HG02870 (cell line): ENCODE data around the gene POLR2J.
A peak's percentile ranks its signal among the peaks of the same experiment; 100 is the strongest.
"Not testable (repeated sequence)": the region's sequence is repeated elsewhere in the genome, so short reads cannot be mapped to it uniquely, and the experiment has no call there.

ENCODE experiments used
- ATAC-seq: cut with Tn5 transposase; IDR thresholded peaks from one replicate; pipeline ENCODE4 v1.9.1; 2021; ENCODE audit warnings: mild to moderate bottlenecking, moderate library complexity; ENCODE audit not compliant: unreplicated experiment

POLR2J gene

DNA sequence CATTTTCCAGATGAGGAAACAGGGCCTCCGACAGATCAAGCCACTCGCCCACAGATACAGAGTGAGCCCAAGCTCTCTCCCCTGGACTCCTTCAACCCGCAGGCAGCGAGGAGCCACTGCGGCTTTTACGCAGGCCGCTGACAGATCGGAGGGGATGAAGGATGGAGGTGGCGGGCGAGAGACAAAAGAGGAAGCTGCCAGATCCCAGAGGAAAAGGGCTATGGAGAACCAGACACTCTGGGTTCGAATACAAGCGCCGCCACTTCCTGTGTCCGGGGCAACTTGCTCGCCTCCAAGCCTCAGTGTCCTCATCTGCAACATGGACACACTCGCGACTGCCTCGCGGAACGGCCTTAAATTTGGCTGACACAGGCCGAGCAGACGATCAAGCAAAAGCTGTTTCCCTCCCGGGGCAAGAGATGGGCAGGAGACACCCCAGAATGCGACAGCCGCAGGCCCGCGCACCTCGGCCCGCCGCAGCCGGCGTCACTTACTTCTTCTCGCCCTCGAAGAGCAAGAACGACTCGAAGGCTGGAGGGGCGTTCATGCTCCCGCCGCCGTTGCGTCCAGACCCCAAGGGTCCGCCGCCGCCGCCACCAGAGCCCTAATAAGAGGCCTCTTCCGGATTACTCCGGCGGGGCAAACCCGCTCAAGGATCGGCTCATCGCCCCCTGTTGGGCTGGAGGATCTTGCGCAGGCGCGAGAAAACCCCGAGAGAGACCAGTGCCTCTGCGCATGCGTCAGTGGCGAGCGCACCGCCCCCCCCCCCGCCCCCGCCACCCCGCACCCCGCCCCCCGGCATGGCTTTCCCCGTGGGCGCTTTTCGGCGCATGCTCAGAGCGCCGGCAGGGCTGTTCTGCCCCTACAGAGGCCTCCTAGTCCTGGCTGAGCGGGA is at the start of gene POLR2J:
Gene POLR2J, minus strand, starts transcription at position 609 of the 895 bp plus-strand sequence. Its CDS starts 62 bp downstream, at position 547.
- ATAC-seq: peak; percentile 87

DNA sequence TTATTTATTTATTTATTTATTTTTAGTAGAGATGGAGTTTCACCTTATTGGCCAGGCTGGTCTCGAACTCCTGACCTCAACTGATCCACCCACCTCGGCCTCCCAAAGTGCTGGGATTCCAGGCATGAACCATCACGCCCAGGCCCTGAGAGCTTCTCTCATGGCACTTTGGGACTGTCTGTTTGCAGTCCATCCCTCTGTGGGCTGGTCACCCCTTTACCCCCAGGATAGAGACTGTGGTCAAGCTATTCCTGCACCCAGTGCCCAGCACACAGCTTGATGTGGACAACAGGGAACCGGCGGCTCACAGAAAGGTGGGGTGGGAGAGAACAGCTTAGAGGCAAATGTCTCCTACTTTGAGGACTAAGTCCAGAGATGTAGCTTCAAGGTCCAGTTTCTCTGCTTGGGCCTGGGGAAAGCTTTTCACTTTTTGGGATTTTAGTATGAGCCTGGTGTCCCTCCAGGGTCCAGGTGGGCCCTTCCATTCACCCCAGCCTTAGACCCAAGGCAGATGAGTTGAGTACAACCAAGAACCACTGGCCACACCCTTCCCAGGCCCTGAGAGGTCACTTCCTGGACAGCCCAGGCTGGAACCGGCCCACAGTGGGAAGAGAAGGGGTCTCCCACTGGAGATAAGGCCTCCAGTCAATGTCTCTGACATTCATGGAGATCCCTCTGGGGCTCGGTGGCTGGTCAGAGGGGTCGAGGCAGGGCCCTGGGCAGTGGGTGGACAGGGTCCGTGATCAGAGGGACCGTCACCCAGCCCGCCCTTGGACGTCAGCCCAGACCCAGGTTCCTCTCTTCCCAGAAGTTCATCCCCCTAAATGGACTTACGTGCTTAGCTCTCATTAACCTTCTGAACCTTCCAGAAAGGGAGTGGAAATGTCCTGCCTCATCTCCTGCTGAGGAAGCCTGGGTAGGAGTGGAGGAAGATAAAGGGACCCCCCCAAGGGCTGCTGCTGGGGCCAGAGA is 49.4 kb upstream of the POLR2J start:
- ATAC-seq: not testable (repeated sequence)

DNA sequence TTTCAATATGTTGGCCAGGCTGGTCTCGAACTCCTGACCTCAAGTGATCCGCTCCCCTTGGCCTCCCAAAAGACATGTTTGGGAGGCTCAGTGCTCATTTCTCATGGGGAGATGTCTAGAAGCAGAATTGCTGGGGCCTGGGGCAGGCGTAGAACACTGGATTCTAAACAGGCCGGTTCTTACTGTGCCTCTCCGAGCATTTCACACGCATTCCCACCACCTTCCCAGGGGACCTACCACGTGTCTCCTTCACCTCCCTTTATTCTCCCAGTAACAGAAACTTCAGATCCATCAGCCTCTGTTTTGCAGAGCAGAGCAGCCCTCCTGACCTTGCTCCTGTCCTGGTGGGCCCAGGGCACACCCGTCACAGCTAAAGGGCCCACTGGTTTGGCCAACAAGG is 48.5 kb upstream of the POLR2J start:
- ATAC-seq: not testable (repeated sequence)

DNA sequence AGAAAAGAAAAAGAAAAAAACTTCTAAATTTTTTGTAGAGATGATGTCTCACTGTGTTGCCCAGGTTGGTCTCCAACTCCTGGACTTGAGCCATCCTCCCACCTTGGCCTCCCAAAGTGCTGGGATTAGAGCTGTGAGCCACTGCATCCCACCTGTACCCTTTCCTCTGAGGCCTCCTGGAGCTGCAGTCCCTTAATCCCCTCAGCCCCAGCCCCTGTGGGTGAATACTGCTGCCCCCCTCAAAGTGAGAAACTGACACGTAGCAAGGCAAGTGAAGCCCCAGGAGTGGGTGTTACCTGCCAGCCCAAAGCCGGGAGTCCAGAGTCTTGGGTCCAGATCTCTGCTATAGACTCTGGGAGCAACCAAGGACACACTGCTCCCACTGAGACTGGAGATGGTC is 46.1 kb upstream of the POLR2J start:
- ATAC-seq: not testable (repeated sequence)

DNA sequence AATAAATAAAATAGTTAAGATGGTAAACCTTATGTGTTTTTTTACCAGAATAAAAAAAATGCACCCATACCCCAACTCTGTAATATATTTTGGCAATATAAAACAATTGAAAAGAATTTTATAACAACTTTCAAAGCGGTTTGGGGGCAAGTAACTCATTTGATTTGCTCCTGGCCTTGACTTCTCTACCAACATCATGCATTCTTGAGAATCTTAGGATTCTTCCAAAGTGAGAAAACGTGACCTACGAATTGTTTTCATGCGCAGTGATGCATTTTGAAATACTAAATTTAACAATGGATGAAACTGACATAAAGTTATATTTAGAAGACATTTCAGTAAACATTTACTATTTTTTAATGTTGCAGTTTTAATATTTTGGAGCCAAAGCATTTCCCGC is 42.1 kb upstream of the POLR2J start:
- ATAC-seq: not testable (repeated sequence)

DNA sequence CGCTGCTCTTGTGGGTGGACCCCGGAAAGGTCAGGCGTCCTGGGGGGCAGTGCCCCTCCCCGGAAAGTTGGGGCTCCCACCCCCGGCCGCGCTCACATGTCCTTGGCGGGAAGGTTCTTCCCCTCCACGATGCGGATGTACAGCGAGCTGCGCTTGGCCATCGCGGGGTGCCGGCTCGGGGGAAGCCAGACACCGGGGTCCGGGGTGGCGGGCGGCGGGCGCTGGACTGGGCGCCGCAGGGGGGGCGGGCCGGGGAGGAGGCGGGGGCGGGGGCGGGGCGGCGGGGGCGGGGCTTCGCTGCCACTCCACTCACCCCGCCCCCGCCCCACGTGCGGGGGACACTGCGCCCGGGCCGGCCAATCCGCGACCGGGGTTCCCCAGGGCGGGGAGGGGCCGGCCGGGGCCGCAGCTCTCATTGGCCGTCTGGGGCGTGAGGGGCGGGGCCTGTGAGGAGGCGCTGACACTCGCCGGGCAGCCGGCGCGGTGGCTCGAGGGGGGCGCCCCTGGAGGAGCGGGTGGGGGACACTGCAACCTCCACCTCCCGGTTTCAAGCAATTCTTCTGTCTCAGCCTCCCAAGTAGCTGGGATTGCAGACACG is 38.9 kb upstream of the POLR2J start, which contains the start of gene RASA4B:
Gene RASA4B, minus strand, starts transcription at position 228 of the 598 bp plus-strand sequence. Its CDS starts 67 bp downstream, at position 161.
- peak; percentile 42 for ATAC-seq

DNA sequence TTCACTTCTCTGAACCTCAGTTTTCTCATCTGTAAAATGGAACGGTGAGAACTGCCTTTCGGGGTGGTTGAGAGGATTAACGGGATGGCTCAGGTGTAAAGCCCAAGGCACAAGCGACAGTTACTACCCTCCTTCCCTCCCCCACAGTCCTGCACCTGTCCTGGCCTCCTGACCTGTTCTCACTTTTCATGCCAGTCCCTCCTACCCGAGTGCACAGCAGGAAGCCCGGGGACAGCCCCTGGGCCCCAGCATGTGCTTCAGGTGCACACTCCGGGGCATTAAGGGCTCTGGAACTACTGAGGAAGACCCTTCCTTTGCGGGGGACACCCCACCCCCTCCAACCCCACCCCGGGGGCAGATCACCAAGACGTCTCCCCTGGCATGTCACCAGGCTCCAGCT is 38.2 kb upstream of the POLR2J start:
- not testable (repeated sequence) for ATAC-seq

DNA sequence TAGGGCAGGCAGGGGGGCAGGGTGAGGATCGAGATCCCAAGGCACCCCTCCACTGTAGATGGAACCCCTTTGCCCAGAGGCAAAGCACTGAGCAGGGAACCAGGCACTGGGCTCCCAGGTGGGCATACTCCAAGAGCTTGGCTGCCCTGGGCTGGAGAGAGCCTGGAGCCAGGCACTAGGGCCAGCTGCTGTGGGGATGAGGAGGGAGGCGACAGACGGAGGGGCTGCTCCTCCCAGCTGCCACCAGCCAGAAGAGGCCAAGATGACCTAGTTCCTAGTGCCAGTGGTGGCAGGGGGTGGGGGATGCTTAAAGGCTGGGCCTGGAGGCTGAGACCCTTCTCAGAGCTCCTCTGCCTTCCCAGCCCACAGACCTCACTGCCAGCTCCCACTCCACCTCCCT is 37.2 kb upstream of the POLR2J start:
- ATAC-seq: not testable (repeated sequence)

DNA sequence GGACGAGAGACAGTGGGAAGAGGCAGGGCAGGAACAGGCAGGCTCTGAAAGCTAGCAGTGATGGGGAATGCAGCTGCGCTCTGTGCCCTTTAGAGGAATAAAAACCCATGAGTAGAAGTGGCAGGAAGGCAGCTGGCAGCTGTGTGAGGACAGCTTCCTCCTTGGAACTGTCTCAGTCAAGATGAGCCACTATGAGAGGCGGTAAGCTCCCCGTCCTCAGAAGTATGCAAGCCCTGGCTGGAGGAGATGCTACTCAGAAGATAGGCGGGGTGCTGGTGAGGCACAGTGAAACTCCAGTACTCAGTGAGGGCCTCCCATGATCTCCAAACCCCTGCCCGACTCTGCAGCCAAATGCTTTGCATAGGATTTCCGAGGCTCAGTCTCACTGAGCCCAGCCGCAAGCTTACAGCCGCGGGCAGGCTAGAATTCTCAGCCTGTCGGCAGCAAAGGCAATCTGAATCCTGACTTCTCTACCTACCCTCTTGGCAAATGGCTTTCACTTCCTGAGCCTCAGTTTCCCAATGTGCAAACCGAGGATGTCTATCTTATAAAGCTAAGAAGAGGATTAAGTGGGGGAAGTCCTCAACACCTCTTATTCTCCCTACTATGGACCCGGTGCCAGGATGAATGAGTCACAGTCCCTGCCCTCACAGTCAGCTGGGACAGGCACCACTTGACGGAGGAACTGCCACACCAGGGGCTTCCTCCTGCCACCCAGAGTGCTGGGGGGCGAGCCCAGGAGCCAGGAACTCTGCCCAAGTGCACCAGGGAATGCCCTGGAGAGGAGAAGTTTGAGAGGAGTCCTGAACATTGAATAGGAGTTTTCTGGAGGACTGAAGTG is 36.4 kb upstream of the POLR2J start:
- peak; percentile 64 for ATAC-seq

DNA sequence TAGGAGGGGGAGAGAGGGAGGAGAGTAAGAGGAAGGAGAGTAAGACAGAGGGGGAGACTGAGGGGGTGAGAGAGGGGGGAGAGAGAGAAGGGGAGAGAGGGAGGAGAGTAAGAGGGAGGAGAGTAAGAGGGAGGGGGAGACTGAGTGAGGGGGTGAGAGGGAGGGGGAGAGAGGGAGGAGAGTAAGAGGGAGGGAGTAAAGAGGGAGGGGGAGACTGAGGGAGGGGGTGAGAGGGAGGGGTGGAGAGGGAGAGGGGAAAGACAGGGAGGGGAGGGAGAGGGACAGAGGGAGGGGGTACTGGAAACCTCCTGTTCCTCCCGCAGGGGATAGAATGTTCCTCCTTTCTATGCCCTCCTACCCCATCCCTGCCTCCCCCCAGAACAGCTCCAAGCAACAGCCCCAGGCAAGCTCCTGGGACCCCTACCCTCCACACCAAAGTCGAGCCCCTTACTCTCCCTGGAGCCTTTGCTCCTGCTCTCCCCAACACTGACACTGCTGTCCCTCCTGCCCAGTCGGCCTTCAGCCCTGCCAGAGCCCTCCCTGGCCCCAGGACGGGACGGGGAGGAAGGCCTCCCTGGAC is 34.0 kb upstream of the POLR2J start:
- not testable (repeated sequence) for ATAC-seq

DNA sequence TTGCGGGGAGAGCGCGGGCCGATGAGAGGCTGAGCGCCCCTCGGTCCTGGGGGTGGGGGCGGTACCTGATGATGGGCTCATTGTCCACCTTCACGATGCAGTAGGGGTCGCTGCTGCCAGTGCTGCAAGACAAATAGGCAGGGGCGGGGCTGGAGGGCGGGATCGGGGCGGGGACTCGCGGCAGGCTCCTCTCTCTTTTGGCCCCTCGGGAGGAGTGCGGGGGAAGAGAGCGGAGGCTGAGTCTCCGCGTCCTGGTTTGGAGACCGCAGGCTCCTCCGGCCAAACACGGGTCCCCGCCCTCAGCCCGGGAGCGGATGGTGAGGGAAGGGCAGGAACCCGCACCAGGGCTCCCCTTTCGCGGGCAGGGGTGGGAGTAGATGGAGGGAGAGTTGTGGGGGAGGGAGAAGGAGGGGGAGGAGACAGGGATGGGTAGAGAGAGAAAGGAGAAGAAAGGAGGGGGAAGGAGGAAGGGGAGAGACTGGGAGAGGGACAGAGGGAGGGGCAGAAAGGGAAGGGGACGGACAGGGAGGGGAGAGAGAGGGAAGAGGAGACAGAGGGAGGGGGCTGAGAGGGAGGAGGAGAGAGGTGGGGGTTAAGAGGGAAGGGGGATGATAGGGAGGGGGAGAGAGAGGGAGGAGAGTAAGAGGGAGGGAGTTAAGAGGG is 33.3 kb upstream of the POLR2J start:
- peak; percentile 33 for ATAC-seq

DNA sequence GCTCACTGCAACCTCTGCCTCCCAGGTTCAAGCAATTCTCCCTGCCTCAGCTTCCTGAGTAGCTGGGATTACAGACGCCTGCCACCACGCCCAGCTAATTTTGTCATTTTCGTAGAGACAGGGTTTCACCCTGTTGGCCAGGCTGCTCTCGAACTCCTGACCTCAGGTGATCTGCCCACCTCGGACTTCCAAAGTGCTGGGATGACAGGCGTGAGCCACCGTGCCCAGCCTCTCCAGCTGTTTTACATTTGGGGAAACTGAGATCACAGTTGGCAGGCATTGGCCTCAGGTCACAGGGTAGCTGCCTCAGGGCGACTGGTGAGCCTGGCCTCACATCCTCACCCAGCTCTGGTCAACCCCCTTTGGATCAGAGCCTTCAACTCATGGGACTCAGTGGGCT is 31.9 kb upstream of the POLR2J start:
- ATAC-seq: not testable (repeated sequence)

DNA sequence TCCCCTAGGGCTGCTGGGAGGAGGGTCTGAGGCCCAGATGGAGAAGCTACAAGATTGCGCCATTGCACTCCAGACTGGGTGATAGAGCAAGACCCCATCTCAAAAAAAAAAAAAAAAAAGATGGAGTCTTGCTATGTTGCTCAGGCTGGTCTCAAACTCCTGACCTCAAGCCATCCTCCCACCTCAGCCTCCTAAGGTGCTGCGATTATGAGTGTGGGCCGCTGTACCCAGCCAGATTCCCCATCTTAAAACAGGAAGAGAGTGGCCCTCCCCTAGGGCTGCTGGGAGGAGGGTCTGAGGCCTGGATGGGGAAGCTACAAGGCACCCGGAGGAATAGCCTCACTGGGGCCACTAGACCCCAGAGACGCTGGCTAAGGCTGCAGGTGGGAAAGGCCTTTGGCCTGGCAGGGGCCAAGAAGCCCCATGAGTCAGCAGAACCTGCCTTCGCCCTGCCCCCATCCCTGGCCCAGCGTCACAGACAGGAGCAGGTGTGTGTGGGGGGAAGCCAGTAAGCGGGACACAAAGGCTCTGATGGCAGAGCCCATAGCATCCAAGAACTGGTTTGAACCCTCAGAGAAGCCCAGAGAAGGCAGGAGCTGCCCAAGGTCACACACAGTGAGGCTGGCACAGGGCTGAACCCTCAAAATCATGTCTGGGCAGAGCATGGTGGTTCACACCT is 28.8 kb upstream of the POLR2J start:
- ATAC-seq: not testable (repeated sequence)

DNA sequence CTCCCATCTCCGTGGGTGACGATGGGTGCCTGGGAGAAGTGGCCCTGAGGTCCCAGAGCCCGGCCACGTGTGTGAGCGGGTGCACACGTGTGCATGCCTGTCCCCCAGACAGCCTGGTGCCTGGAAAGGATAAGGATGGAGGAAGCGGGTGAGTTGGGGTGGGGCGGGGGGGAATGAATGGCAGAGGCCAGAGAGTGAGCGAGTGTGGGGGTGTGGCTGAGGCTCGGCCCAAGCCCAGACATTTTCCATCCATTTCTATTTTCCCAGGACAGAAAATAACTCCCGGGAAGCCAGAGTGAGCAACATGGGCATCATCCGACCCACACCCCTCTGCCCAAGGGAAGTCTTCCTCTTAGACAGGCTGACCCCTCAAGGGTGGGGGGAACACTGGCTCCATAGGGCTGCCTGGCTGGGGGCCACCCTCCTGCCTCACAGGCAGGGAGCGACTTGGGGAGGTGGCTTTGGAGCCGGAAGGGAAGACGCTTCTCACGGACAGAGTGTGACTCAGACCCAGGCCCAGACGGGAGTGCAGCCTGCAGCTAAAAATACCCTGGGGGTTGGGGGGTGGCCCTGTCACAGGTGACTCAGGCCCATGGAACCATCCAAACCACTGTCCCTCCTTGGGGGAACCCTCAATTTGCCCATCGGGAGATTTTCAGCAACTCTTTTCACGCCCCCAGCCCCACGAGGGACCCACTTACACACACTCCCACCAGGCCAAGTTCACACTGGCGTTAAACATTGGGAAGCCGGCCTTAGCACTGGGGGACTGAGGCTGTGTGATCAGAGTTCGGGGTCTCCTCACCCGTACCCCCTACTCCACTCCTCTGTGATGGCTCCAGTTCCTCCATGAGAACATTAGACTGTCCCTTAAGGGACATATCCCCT is 26.8 kb upstream of the POLR2J start:
- not testable (repeated sequence) for ATAC-seq

DNA sequence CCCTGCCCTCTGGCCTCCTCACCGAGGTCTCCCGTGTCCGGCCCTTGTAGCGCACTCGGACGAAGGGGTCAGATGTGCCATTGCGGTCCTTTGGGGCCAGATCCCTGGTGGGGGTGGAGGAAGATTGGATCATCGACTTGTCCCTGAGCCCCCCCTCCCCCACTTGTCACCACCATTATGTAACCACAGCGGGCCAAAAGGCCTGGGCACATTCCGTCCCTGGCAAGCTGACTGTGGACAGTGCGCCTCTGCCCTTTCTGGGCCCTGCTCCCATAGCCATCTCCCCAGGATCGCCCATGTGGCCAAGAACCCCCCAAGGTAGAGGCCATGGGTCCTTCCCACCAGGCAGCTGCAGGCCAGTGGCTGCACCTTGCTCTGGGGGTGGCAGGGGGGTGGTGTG is 24.4 kb upstream of the POLR2J start:
- not testable (repeated sequence) for ATAC-seq

DNA sequence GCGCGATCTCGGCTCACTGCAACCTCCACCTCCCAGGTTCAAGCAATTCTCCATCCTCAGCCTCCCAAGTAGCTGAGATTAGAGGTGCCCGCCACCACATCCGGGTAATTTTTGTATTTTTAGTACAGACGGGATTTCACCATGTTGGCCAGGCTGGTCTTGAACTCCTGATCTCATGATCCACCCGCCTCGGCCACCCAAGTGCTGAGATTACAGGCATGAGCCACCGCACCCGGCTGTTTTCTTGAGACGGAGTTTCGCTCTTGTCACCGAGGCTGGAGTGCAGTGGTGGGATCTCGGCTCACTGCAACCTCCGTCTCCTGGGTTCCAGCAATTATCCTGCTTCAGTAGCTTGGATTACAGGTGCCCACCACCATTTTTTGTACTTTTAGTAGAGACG is 19.6 kb upstream of the POLR2J start:
- not testable (repeated sequence) for ATAC-seq

DNA sequence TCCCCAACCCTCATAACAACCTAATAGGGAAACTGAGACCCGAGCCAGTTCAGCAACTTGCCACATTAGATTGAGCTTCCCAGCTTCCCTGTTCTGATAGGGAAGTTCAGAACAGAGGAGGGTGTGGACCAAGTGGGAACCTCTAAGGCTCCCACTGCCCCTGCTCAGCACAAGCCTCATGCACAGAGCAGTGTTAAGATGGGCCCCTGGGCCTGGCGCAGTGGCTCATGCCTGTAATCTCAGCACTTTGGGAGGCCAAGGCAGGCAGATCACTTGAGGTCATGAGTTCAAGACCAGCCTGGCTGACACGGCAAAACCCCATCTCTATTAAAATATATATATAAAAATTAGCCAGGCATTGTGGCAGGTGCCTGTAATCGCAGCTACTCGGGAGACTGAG is 18.6 kb upstream of the POLR2J start:
- not testable (repeated sequence) for ATAC-seq
